HepG2 (cell line): ENCODE data around the gene MYO1C. TPM values are rescaled to one million over a fixed set of nuclear protein-coding genes. Genes with fewer than 3 reads are reported as not detected.

ENCODE experiments used
- ADNP ChIP-seq: sonication (generic); formaldehyde crosslinking; IDR thresholded peaks from 2 replicates; pipeline ENCODE4 v1.4.0; 2020; ENCODE audit warnings: missing genetic modification reagents
- ARNT ChIP-seq: fragments of 450-650 bp; IDR thresholded peaks from 2 replicates; pipeline ENCODE4 v1.6.1; 2017
- ARNT2 ChIP-seq: sonication (generic); formaldehyde crosslinking; IDR thresholded peaks from 2 replicates; pipeline ENCODE4 v1.8.0; 2022; ENCODE audit warnings: mild to moderate bottlenecking, low read depth, missing genetic modification reagents, moderate library complexity
- CBX1 ChIP-seq: IDR thresholded peaks from one replicate; pipeline ENCODE4 v1.6.1; 2016; ENCODE audit warnings: antibody characterized with exemption, low read depth
- DNMT3B ChIP-seq: conservative IDR thresholded peaks from 2 replicates; pipeline ENCODE4 v1.6.1; 2016; ENCODE audit warnings: missing biosample characterization, control low read depth
- KDM4B ChIP-seq: sonication (generic); formaldehyde crosslinking; IDR thresholded peaks from 2 replicates; pipeline ENCODE4 v1.4.0; 2020; ENCODE audit warnings: missing genetic modification reagents
- KLF9 ChIP-seq: IDR thresholded peaks from 2 replicates; pipeline ENCODE4 v1.6.1; 2016; ENCODE audit warnings: low read depth
- MATR3 ChIP-seq: sonication (generic); formaldehyde crosslinking; IDR thresholded peaks from 2 replicates; pipeline ENCODE4 v1.4.0; 2020; ENCODE audit warnings: missing genetic modification reagents
- MYC ChIP-seq: sonication (generic); formaldehyde crosslinking; IDR thresholded peaks from 2 replicates; pipeline ENCODE4 v1.9.0; 2021; ENCODE audit warnings: missing genetic modification reagents, borderline replicate concordance
- NFE2L1 ChIP-seq: sonication (generic); formaldehyde crosslinking; IDR thresholded peaks from 2 replicates; pipeline ENCODE4 v1.4.0; 2020; ENCODE audit warnings: missing genetic modification reagents, mild to moderate bottlenecking, borderline replicate concordance
- RBFOX2 ChIP-seq: fragments of 200-400 bp; formaldehyde crosslinking; IDR thresholded peaks from 2 replicates; pipeline ENCODE4 v1.6.1; 2017; ENCODE audit warnings: low read depth, mild to moderate bottlenecking, low read length
- SMAD1 ChIP-seq: sonication (generic); formaldehyde crosslinking; IDR thresholded peaks from 2 replicates; pipeline ENCODE4 v1.4.0; 2020; ENCODE audit warnings: missing genetic modification reagents, low read depth, mild to moderate bottlenecking, borderline replicate concordance
- SMARCE1 ChIP-seq: fragments of 450-650 bp; IDR thresholded peaks from 2 replicates; pipeline ENCODE4 v1.6.1; 2017; ENCODE audit warnings: borderline replicate concordance
- SMYD3 ChIP-seq: sonication (generic); formaldehyde crosslinking; IDR thresholded peaks from 2 replicates; pipeline ENCODE4 v1.8.1; 2023; ENCODE audit warnings: mild to moderate bottlenecking, missing genetic modification reagents
- THAP11 ChIP-seq: IDR thresholded peaks from 2 replicates; pipeline ENCODE4 v1.6.1; 2016; ENCODE audit warnings: missing biosample characterization, missing genetic modification reagents
- TMF1 ChIP-seq: sonication (generic); formaldehyde crosslinking; IDR thresholded peaks from 2 replicates; pipeline ENCODE4 v1.8.1; 2022; ENCODE audit warnings: low read depth, missing genetic modification reagents
- TRAFD1 ChIP-seq: sonication (generic); formaldehyde crosslinking; IDR thresholded peaks from 2 replicates; pipeline ENCODE4 v1.5.1; 2020; ENCODE audit warnings: missing genetic modification reagents, mild to moderate bottlenecking, borderline replicate concordance
- UBTF ChIP-seq: sonication (generic); formaldehyde crosslinking; IDR thresholded peaks from 2 replicates; pipeline ENCODE4 v1.4.0; 2020; ENCODE audit warnings: mild to moderate bottlenecking, missing genetic modification reagents
- ZEB1 ChIP-seq: IDR thresholded peaks from 2 replicates; pipeline ENCODE4 v1.6.1; 2012; ENCODE audit warnings: mild to moderate bottlenecking, low read depth, inconsistent platforms; ENCODE audit not compliant: insufficient replicate concordance
- ZFY ChIP-seq: sonication (generic); formaldehyde crosslinking; IDR thresholded peaks from 2 replicates; pipeline ENCODE4 v1.4.0; 2020; ENCODE audit warnings: missing genetic modification reagents
- ZNF138 ChIP-seq: sonication (generic); formaldehyde crosslinking; IDR thresholded peaks from 2 replicates; pipeline ENCODE4 v1.5.0; 2020; ENCODE audit warnings: mild to moderate bottlenecking, low read depth, missing genetic modification reagents
- ZNF280B ChIP-seq: sonication (generic); formaldehyde crosslinking; IDR thresholded peaks from 2 replicates; pipeline ENCODE4 v1.5.0; 2020; ENCODE audit warnings: missing genetic modification reagents, mild to moderate bottlenecking, borderline replicate concordance
- ZNF282 ChIP-seq: fragments of 450-650 bp; IDR thresholded peaks from 2 replicates; pipeline ENCODE4 v1.6.1; 2018; ENCODE audit not compliant: partially characterized antibody
- ZNF543 ChIP-seq: sonication (generic); formaldehyde crosslinking; IDR thresholded peaks from 2 replicates; pipeline ENCODE4 v1.4.0; 2020; ENCODE audit warnings: mild to moderate bottlenecking, missing genetic modification reagents
- ZNF572 ChIP-seq: sonication (generic); formaldehyde crosslinking; IDR thresholded peaks from 2 replicates; pipeline ENCODE4 v1.5.1; 2020; ENCODE audit warnings: mild to moderate bottlenecking, missing genetic modification reagents
- ZNF616 ChIP-seq: sonication (generic); formaldehyde crosslinking; IDR thresholded peaks from 2 replicates; pipeline ENCODE4 v1.5.0; 2020; ENCODE audit warnings: low read depth, mild to moderate bottlenecking, missing genetic modification reagents
- ZNF816 ChIP-seq: sonication (generic); formaldehyde crosslinking; IDR thresholded peaks from 2 replicates; pipeline ENCODE4 v1.8.0; 2022; ENCODE audit warnings: missing genetic modification reagents, mild to moderate bottlenecking, borderline replicate concordance
- polyA plus RNA-seq, 8 experiments: library from polyadenylated mRNA; depleted of rRNA in 3 of 8; stranded (reverse) in 7 of 8; unstranded in 1 of 8; fragments of >200 nt; fragmentation: Illumina TruSeq in 4 of 8; extraction: Trizol in 4 of 8; gene quantifications; 2 replicates each; pipeline versions ENCODE4 v1.2.1 to v1.2.3, GENCODE V29; 2011 to 2016; ENCODE audit warnings: low read depth in 4 of 8, missing spikeins in 1 of 8, mixed read lengths in 1 of 8; ENCODE audit not compliant: insufficient read depth in 1 of 8
- total RNA-seq, 5 experiments: library from RNA; depleted of rRNA; stranded (reverse); fragments of >200 nt; fragmentation: Illumina TruSeq; extraction: Trizol; gene quantifications; 2 replicates each; pipeline ENCODE4 v1.2.3, GENCODE V29; 2016; ENCODE audit warnings: low read depth in 1 of 5

MYO1C gene
- total and polyA plus RNA-seq, 2 of the 13 experiments (the other 11 are each of a cell fraction or from before 2014, with no cell fraction given): 22.7 to 40.8 TPM

GRCh38 chr17:1455797-1456599 is 36.5 kb downstream of the MYO1C start, which contains the start of gene CRK (continued):
- TF ChIP-seq ARNT2 (CRISPR knock-in tag) (peak; percentile 74; the same call in 1 of the 2 replicates), ZNF282 (no peak), ZFY (peak; percentile 86), RBFOX2 (peak; percentile 93), ZNF816 (CRISPR knock-in tag) (0 out of 2 replicates have a peak, but pooled peaks have one; percentile 16), UBTF (CRISPR knock-in tag) (peak; percentile 74), THAP11 (CRISPR knock-in tag) (peak; percentile 91), ZNF572 (no peak), DNMT3B (CRISPR knock-in tag) (no peak), CBX1 (no peak), MATR3 (no peak), ZNF138 (CRISPR knock-in tag) (no peak; the same call in none of the 2 replicates), ZNF543 (peak; percentile 42; the same call in 1 of the 2 replicates), ADNP (CRISPR knock-in tag) (no peak), ZEB1 (no peak), NFE2L1 (CRISPR knock-in tag) (no peak), SMAD1 (CRISPR knock-in tag) (peak; percentile 43; the same call in 1 of the 2 replicates), TMF1 (no peak), SMYD3 (no peak), KLF9 (no peak), ZNF280B (CRISPR knock-in tag) (no peak), ARNT (no peak), MYC (CRISPR knock-in tag) (peak; percentile 15; the same call in 1 of the 2 replicates), TRAFD1 (CRISPR knock-in tag) (no peak), KDM4B (CRISPR knock-in tag) (no peak), SMARCE1 (no peak), ZNF616 (CRISPR knock-in tag) (no peak)
